PC-3 (cell line): Measurements from ENCODE around the gene PM20D1. TPM values are rescaled to one million over a fixed set of nuclear protein-coding genes. Genes with fewer than 3 reads are reported as not detected.
"Not testable (repeated sequence)": the region's sequence is repeated elsewhere in the genome, so short reads cannot be mapped to it uniquely, and the experiment has no call there.

Experiments used
- ATAC-seq: fragments of 200-7000 bp; cut with Tn5 transposase; 2 replicates; pipeline ENCODE4 v1.9.1; 2020; ENCODE audit warnings: mild to moderate bottlenecking, moderate library complexity
- BruUV-seq: library from RNA; stranded (reverse); fragments of 400-500 nt; replicated peaks from 2 replicates; lab custom pipeline; 2021; lab: Mats Ljungman, UMichigan
- CTCF ChIA-PET: fragments of 300-600 bp; sonication (Branson Sonifier 250); formaldehyde crosslinking; loops from one replicate; lab custom pipeline; 2022; ENCODE audit warnings: antibody characterized with exemption; lab: Charles Lee
- POLR2A ChIA-PET: fragments of 300-600 bp; sonication (Branson Sonifier 250); formaldehyde crosslinking; loops from one replicate; lab custom pipeline; 2022; ENCODE audit warnings: antibody characterized with exemption; ENCODE audit not compliant: unreplicated experiment; lab: Charles Lee
- DNase-seq: peaks from one replicate; pipeline ENCODE4 v3.0.0-alpha.2; 2015
- H2AFZ ChIP-seq: fragments of 300-600 bp; sonication (generic); 2 replicates; pipeline ENCODE4 v1.6.0; 2016; ENCODE audit warnings: antibody characterized with exemption, low read length
- H3F3A ChIP-seq: fragments of 300-600 bp; sonication (generic); one replicate; pipeline ENCODE4 v1.6.0; 2017; ENCODE audit warnings: antibody characterized with exemption, low read length, control low read depth, mild to moderate bottlenecking; ENCODE audit not compliant: unreplicated experiment
- H3K27ac ChIP-seq: fragments of 300-600 bp; sonication (generic); 2 replicates; pipeline ENCODE4 v1.5.1; 2016; ENCODE audit warnings: mild to moderate bottlenecking, low read length
- H3K27me3 ChIP-seq: fragments of 300-600 bp; sonication (generic); 2 replicates; pipeline ENCODE4 v1.6.1; 2016; ENCODE audit warnings: low read length, mixed read lengths
- H3K36me3 ChIP-seq: fragments of 300-600 bp; sonication (generic); 2 replicates; pipeline ENCODE4 v1.6.1; 2016; ENCODE audit warnings: low read depth, mixed run types, low read length, mixed read lengths
- H3K4me1 ChIP-seq: fragments of 300-600 bp; sonication (generic); 2 replicates; pipeline ENCODE4 v1.5.1; 2016; ENCODE audit warnings: low read length; ENCODE audit not compliant: insufficient read depth
- H3K4me2 ChIP-seq: fragments of 300-600 bp; sonication (generic); 2 replicates; pipeline ENCODE4 v1.6.0; 2016; ENCODE audit warnings: low read length
- H3K4me3 ChIP-seq: fragments of 300-600 bp; sonication (generic); 2 replicates; pipeline ENCODE4 v1.5.1; 2016; ENCODE audit warnings: mild to moderate bottlenecking, low read length, mixed read lengths
- H3K79me2 ChIP-seq: fragments of 300-600 bp; sonication (generic); 2 replicates; pipeline ENCODE4 v1.6.1; 2017; ENCODE audit warnings: low read length, mixed read lengths
- H3K9ac ChIP-seq: fragments of 300-600 bp; sonication (generic); 2 replicates; pipeline ENCODE4 v1.6.0; 2016; ENCODE audit warnings: mild to moderate bottlenecking, low read length
- H3K9me2 ChIP-seq: fragments of 300-600 bp; sonication (generic); replicated peaks from 2 replicates; pipeline ENCODE4 v1.6.1; 2016; ENCODE audit warnings: mixed run types, low read length, mixed read lengths
- H3K9me3 ChIP-seq: fragments of 300-600 bp; sonication (generic); 2 replicates; pipeline ENCODE4 v1.6.1; 2016; ENCODE audit warnings: low read length, mixed read lengths
- H4K20me1 ChIP-seq: fragments of 300-600 bp; sonication (generic); 2 replicates; pipeline ENCODE4 v1.6.1; 2016; ENCODE audit warnings: low read length, mixed read lengths
- EZH2 ChIP-seq: fragments of 300-600 bp; sonication (generic); IDR thresholded peaks from one replicate; pipeline ENCODE4 v1.6.1; 2017; ENCODE audit warnings: antibody characterized with exemption, mild to moderate bottlenecking, low read length; ENCODE audit not compliant: unreplicated experiment
- EZH2phosphoT487 ChIP-seq: fragments of 300-600 bp; sonication (generic); IDR thresholded peaks from 2 replicates; pipeline ENCODE4 v1.6.1; 2018; ENCODE audit warnings: mild to moderate bottlenecking, antibody characterized with exemption, low read length, borderline replicate concordance
- intact Hi-C: fragments of 100-400 bp; cut with micrococcal nuclease; formaldehyde crosslinking; loops from 2 replicates; pipeline ENCODE4 v1.9.0; 2023
- total RNA-seq: library from RNA; depleted of rRNA; stranded (reverse); fragments of >200 nt; gene quantifications from 2 replicates; pipeline ENCODE4 v1.2.3, GENCODE V29; 2014
- TF ChIP-seq, protein P1 (sequence below): fragments of 300-600 bp; sonication (generic); conservative IDR thresholded peaks from 2 replicates; pipeline ENCODE4 v1.5.1; 2017; ENCODE audit warnings: antibody characterized with exemption, low read depth, mild to moderate bottlenecking, low read length

The PM20D1 gene
- total RNA-seq, 1 experiment from 2014 or later: not detected

DNA sequence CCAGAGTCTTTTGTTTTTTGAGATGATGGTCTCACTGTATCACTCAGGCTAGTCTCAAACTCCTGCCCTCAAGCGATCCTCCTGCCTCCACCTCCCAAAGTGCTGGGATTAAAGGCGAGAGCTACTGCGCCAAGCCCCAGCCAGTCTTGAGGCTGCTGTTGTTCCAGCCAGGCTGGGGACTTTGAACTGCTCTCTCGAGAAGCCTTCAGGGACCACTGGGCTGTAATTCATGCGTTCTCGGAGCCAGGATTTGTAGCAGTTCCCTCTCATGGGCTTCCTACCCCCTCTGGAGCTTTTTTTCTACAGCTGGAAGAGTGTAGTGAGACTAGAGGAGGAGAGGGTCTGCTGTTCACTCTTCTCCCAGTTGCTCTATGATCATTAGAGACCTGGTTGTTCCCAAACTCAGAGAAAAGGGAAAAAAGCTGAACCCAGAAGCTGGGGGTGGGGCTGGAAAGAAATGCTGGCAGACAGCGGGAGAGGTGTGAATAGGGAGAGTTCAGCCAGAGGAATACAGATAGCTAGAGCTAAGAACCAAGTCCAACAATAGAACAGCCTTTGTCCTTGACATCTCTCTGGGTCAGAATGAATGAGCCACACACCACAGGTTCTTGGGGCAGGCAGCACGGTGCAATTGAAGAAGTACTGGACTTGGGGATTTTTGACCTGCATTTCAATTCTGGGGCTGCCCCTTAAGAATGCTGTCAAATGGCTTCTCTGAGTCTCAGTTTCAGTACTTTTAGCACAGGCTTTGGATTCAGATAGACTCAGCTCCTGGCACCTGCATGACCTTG is 23.7 kb downstream of the PM20D1 start:
- DNase-seq: no peak
- Histone ChIP-seq H3K4me1 (no peaks in the 10 kb centered on the region), H4K20me1 (no peaks in the 10 kb centered on the region), H3K79me2 (peaks cover 4% of the 10 kb centered on the region; the same call in 1 of the 2 replicates), H3K4me3 (no peak overlapping the region), H3K27me3 (peaks cover 16% of the 10 kb centered on the region), H3K9me2 (no peaks in the 10 kb centered on the region), H3K36me3 (no peaks in the 10 kb centered on the region), H3K27ac (no peak overlapping the region), H3K4me2 (no peak overlapping the region), H3K9me3 (no peaks in the 10 kb centered on the region), H3K9ac (no peak overlapping the region), H3F3A (no peaks in the 10 kb centered on the region), H2AFZ (no peak overlapping the region)
- intact Hi-C loops: no loop called here
- CTCF ChIA-PET: no interaction called here
- no peak for ATAC-seq
- no TSS peak for BruUV-seq
- POLR2A ChIA-PET: interaction anchor here (0.7 kb wide), 1 partner anchor 644 kb away, joined by 3 read pairs; no protein-coding TSS in a partner anchor
- TF ChIP-seq EZH2 (no peak), EZH2phosphoT487 (no peak)
- TF ChIP-seq, protein P1, sequence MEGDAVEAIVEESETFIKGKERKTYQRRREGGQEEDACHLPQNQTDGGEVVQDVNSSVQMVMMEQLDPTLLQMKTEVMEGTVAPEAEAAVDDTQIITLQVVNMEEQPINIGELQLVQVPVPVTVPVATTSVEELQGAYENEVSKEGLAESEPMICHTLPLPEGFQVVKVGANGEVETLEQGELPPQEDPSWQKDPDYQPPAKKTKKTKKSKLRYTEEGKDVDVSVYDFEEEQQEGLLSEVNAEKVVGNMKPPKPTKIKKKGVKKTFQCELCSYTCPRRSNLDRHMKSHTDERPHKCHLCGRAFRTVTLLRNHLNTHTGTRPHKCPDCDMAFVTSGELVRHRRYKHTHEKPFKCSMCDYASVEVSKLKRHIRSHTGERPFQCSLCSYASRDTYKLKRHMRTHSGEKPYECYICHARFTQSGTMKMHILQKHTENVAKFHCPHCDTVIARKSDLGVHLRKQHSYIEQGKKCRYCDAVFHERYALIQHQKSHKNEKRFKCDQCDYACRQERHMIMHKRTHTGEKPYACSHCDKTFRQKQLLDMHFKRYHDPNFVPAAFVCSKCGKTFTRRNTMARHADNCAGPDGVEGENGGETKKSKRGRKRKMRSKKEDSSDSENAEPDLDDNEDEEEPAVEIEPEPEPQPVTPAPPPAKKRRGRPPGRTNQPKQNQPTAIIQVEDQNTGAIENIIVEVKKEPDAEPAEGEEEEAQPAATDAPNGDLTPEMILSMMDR: no peak

DNA sequence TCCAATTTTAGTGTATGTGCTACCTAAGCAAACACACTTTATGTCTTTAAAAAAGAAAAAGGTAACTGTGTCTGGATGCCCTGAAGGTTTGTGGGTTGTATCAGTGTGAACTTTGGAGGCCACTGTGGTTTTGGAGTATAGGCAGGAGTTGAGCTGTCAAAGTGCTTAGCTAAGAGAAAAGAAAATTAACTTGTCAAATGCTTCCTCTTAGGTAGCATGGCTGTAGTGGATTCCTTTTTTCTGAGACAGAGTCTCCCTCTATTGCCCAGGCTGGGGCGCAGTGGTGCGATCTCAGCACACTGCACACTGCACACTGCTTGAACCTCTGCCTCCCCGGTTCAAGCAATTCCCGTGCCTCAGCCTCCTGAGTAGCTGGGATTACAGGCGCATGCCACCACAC is 25.8 kb downstream of the PM20D1 start:
- Histone ChIP-seq H3K79me2 (peaks cover 4% of the 10 kb centered on the region; the same call in 1 of the 2 replicates), H3K4me1 (no peaks in the 10 kb centered on the region), H3K27me3 (peaks cover 16% of the 10 kb centered on the region), H3K4me2 (no peak overlapping the region), H4K20me1 (no peaks in the 10 kb centered on the region), H3K9me3 (no peaks in the 10 kb centered on the region), H2AFZ (no peak overlapping the region), H3K4me3 (no peak overlapping the region), H3K9ac (no peak overlapping the region), H3K9me2 (no peaks in the 10 kb centered on the region), H3K27ac (no peak overlapping the region), H3K36me3 (no peaks in the 10 kb centered on the region), H3F3A (no peaks in the 10 kb centered on the region)
- no peak for ATAC-seq
- intact Hi-C loops: no loop called here
- TF ChIP-seq, protein P1: no peak
- TF ChIP-seq EZH2phosphoT487 (no peak), EZH2 (no peak)
- CTCF ChIA-PET: no interaction called here
- POLR2A ChIA-PET: no interaction called here
- no peak for DNase-seq
- no TSS peak for BruUV-seq

DNA sequence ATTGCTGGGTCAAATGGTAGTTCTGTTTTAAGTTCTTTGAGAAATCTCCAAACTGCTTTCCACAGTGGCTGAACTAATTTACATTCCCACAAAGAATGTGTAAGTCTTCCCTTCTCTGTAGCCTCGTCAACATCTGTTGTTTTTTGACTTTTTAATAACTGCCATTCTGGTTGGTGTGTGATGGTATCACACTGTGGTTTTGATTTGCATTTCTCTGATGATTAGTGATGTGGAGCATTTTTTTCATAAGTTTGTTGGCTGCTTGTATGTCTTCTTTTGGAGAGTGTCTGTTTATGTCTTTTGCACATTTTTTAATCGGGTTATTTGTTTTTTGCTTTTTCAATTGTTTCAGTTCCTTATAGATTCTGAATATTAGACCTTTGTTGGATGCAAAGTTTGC is 26.7 kb downstream of the PM20D1 start:
- H3K9ac ChIP-seq, H3K9me2 ChIP-seq, DNase-seq, H3K9me3 ChIP-seq, H2AFZ ChIP-seq, H3K4me3 ChIP-seq, H3K4me2 ChIP-seq, CTCF ChIA-PET, H4K20me1 ChIP-seq, intact Hi-C loops, H3K27ac ChIP-seq, H3F3A ChIP-seq, H3K4me1 ChIP-seq, BruUV-seq, H3K79me2 ChIP-seq, ATAC-seq, H3K36me3 ChIP-seq: not testable (repeated sequence)
- POLR2A ChIA-PET: interaction anchor here (0.6 kb wide), 1 partner anchor 53 kb away, joined by 3 read pairs; no protein-coding TSS in a partner anchor
- peaks cover 16% of the 10 kb centered on the region for H3K27me3 ChIP-seq
